Peyer's patch (tissue), 4 donors: ENCODE measurements around the gene SLC26A8.

Source experiments
- POLR2A ChIP-seq, 2 donors: fragments of 450-650 bp; IDR thresholded peaks; one replicate each; pipeline ENCODE4 v1.5.1; 2017; ENCODE audit warnings: antibody characterized with exemption in 2 of 2, mild to moderate bottlenecking in 2 of 2, moderate library complexity in 2 of 2
- TF ChIP-seq, protein P1 (sequence below), 6 experiments: fragments of 450-650 bp in 4 of 6; fragments of 200-600 bp in 2 of 6; sonication (generic) in 1 of 6; IDR thresholded peaks; one replicate each; pipeline ENCODE4 v1.5.1; 2017 to 2019; ENCODE audit warnings: antibody characterized with exemption in 6 of 6, mild to moderate bottlenecking in 3 of 6, moderate library complexity in 1 of 6

DNA sequence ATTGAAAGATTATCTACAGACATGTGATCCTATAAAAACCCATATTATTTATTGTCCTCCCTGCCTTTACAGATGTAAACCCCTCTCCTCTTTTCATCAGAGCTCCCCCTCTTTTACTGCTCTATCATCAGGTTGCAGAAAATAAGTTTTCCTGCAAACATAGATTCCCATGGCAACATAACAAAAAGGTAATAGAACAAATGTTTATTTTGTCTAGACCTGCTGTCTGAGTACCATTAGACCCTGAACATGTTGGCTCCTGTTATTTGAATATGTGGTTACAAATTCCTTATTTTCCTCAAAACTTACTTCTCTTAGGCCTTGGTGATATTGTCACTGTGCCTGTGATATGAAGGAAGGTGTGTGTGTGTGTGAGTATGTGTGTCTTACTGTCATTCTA is 14.7 kb upstream of the SLC26A8 start:
- TF ChIP-seq, protein P1, sequence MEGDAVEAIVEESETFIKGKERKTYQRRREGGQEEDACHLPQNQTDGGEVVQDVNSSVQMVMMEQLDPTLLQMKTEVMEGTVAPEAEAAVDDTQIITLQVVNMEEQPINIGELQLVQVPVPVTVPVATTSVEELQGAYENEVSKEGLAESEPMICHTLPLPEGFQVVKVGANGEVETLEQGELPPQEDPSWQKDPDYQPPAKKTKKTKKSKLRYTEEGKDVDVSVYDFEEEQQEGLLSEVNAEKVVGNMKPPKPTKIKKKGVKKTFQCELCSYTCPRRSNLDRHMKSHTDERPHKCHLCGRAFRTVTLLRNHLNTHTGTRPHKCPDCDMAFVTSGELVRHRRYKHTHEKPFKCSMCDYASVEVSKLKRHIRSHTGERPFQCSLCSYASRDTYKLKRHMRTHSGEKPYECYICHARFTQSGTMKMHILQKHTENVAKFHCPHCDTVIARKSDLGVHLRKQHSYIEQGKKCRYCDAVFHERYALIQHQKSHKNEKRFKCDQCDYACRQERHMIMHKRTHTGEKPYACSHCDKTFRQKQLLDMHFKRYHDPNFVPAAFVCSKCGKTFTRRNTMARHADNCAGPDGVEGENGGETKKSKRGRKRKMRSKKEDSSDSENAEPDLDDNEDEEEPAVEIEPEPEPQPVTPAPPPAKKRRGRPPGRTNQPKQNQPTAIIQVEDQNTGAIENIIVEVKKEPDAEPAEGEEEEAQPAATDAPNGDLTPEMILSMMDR (IDR thresholded peaks at IDR 0.05): no peak
- no peak for TF ChIP-seq POLR2A (IDR thresholded peaks at IDR 0.05)
